Keratinocyte (primary cell): ENCODE data around the gene ACP7. TPM values are rescaled to one million over a fixed set of nuclear protein-coding genes. Genes with fewer than 3 reads are reported as not detected.

ENCODE experiments used
- DNase-seq: peaks from one replicate; pipeline ENCODE4 v3.0.0-alpha.2; 2011; ENCODE audit warnings: low read depth, missing footprints, low spot score
- FAIRE-seq: peaks from 2 replicates; lab custom pipeline; 2011; peaks lifted over from hg19 to GRCh38; lab: Jason Lieb, UNC
- H2AFZ ChIP-seq: 2 replicates; pipeline ENCODE4 v1.6.0; 2012; ENCODE audit warnings: low read length, control low read depth, inconsistent platforms; ENCODE audit not compliant: control insufficient read depth
- H3K27ac ChIP-seq: 2 replicates; pipeline ENCODE4 v1.5.1; 2011; ENCODE audit warnings: low read length; ENCODE audit not compliant: control insufficient read depth, insufficient read depth
- H3K27me3 ChIP-seq: 3 replicates; pipeline ENCODE4 v1.6.0; 2011; ENCODE audit warnings: low read length; ENCODE audit not compliant: control insufficient read depth, insufficient read depth; ENCODE audit errors: extremely low read depth
- H3K36me3 ChIP-seq, 2 experiments: 2 replicates in 1 of 2; 3 replicates in 1 of 2; pipeline ENCODE4 v1.5.1; 2011; ENCODE audit warnings: low read length in 2 of 2, mild to moderate bottlenecking in 1 of 2; ENCODE audit not compliant: control insufficient read depth in 2 of 2, insufficient read depth in 2 of 2; ENCODE audit errors: extremely low read depth in 1 of 2
- H3K4me1 ChIP-seq: 3 replicates; pipeline ENCODE4 v1.5.1; 2011; ENCODE audit warnings: low read length; ENCODE audit not compliant: control insufficient read depth, insufficient read depth; ENCODE audit errors: extremely low read depth
- H3K4me2 ChIP-seq: 3 replicates; pipeline ENCODE4 v1.6.0; 2011; ENCODE audit warnings: low read depth, low read length; ENCODE audit not compliant: control insufficient read depth, insufficient read depth; ENCODE audit errors: extremely low read depth
- H3K4me3 ChIP-seq, 3 experiments: fragments of 200-600 bp in 1 of 3; sonication (generic) in 1 of 3; 2 replicates in 2 of 3; 3 replicates in 1 of 3; pipeline ENCODE4 v1.5.1; 2011 to 2016; ENCODE audit warnings: low read length in 3 of 3, mild to moderate bottlenecking in 3 of 3, control low read depth in 2 of 3, inconsistent platforms in 1 of 3, low read depth in 1 of 3, mixed read lengths in 1 of 3, mixed run types in 1 of 3, moderate library complexity in 1 of 3; ENCODE audit not compliant: control insufficient read depth in 2 of 3, insufficient read depth in 2 of 3; ENCODE audit errors: extremely low read depth in 1 of 3
- H3K79me2 ChIP-seq: 2 replicates; pipeline ENCODE4 v1.6.0; 2012; ENCODE audit warnings: low read length; ENCODE audit not compliant: control insufficient read depth, insufficient read depth
- H3K9ac ChIP-seq: 3 replicates; pipeline ENCODE4 v1.6.0; 2011; ENCODE audit warnings: low read length; ENCODE audit not compliant: control insufficient read depth, insufficient read depth; ENCODE audit errors: extremely low read depth
- H3K9me1 ChIP-seq: 3 replicates; pipeline ENCODE4 v1.6.0; 2011; ENCODE audit warnings: low read length; ENCODE audit not compliant: control insufficient read depth, insufficient read depth; ENCODE audit errors: extremely low read depth
- H3K9me3 ChIP-seq: 2 replicates; pipeline ENCODE4 v1.5.1; 2012; ENCODE audit warnings: low read depth, low read length; ENCODE audit not compliant: control insufficient read depth
- H4K20me1 ChIP-seq: 3 replicates; pipeline ENCODE4 v1.6.0; 2011; ENCODE audit warnings: low read length; ENCODE audit not compliant: control insufficient read depth, insufficient read depth; ENCODE audit errors: extremely low read depth
- CTCF ChIP-seq, 3 experiments: IDR thresholded peaks in 1 of 3; conservative IDR thresholded peaks in 1 of 3; optimal IDR thresholded peaks in 1 of 3; 2 replicates in 2 of 3; 3 replicates in 1 of 3; pipeline versions ENCODE3 to v1.5.1; 2011; ENCODE audit warnings: low read length in 3 of 3, mild to moderate bottlenecking in 3 of 3, moderate library complexity in 2 of 3, control low read depth in 1 of 3, inconsistent platforms in 1 of 3; ENCODE audit not compliant: insufficient read depth in 2 of 3; ENCODE audit errors: extremely low read depth in 1 of 3
- EZH2 ChIP-seq: IDR thresholded peaks from one replicate; pipeline ENCODE4 v1.6.1; 2012; ENCODE audit warnings: inconsistent platforms, mild to moderate bottlenecking, low read length, moderate library complexity
- dilution Hi-C: fragments of 300-500 bp; cut with MboI; formaldehyde crosslinking; loops from one replicate; pipeline ENCODE4 v1.7.0; 2020; ENCODE audit warnings: low sequenced_read_pairs; ENCODE audit not compliant: extremely low pct_ligation_motif_present
- polyA plus RNA-seq, 5 experiments: library from polyadenylated mRNA; depleted of rRNA in 3 of 5; stranded (reverse) in 3 of 5; stranded (forward) in 1 of 5; unstranded in 1 of 5; fragments of >200 nt; gene quantifications; 1 replicate in 1 of 5; 2 replicates in 3 of 5; 3 replicates in 1 of 5; pipeline versions ENCODE4 v1.2.1 to v1.2.3, GENCODE V29; 2011 to 2012; ENCODE audit warnings: missing spikeins in 2 of 5, low read depth in 1 of 5, low replicate concordance in 1 of 5

Gene ACP7
- polyA plus RNA-seq, 1 donor (not counting 4 experiments of a cell fraction or from before 2014, with no cell fraction given): 0.09 TPM

DNA sequence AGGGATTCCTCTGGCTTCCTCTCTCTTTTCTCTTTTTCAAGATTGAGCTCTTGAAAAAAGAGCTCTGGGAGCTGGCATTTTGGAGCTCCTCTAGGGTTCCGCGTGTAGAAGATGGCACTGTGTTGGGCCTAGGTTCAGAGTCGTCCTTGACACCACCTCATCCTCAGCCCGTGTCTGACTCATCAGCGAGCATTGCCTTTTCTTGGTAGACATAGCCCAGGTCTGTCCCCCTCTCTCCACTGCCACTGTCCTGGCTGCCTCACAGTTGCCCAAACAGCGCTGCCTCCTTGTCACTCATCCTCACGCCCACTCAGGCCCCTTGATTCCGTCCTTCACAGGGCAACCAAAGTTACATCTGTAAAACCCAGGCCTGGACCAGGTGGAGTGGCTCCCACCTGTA lies 66.1 kb downstream of the ACP7 start:
- Histone ChIP-seq H3K9me1 (peaks cover 4% of the 10 kb centered on the region), H3K27me3 (no peaks in the 10 kb centered on the region), H3K4me1 (peaks cover 16% of the 10 kb centered on the region), H3K9ac (no peak overlapping the region), H2AFZ (no peak overlapping the region), H3K9me3 (no peaks in the 10 kb centered on the region), H3K36me3 (no peaks in the 10 kb centered on the region), H3K4me2 (no peak overlapping the region), H3K27ac (no peak overlapping the region), H3K4me3 (no peak overlapping the region), H4K20me1 (no peaks in the 10 kb centered on the region), H3K79me2 (peaks cover 59% of the 10 kb centered on the region)
- no peak for FAIRE-seq
- DNase-seq: no peak
- dilution Hi-C loops: no loop called here
- TF ChIP-seq EZH2: no peak
- TF ChIP-seq CTCF (optimal IDR thresholded peaks at IDR 0.05 in 1 of 3, IDR thresholded peaks at IDR 0.05 in 1 of 3, conservative IDR thresholded peaks at IDR 0.05 in 1 of 3; ENCODE audit: extremely low read depth in 1 of 3, insufficient read depth in 2 of 3, low read length in 3 of 3): no peak

GRCh38 chr19:39150807-39151600 lies 66.8 kb downstream of the ACP7 start:
- Histone ChIP-seq H3K4me1 (peaks cover 23% of the 10 kb centered on the region), H3K27ac (no peak overlapping the region), H3K9me1 (peaks cover 4% of the 10 kb centered on the region), H3K36me3 (no peaks in the 10 kb centered on the region), H3K4me2 (no peak overlapping the region), H3K27me3 (no peaks in the 10 kb centered on the region), H2AFZ (no peak overlapping the region), H3K4me3 (no peak overlapping the region), H3K79me2 (peaks cover 60% of the 10 kb centered on the region), H4K20me1 (no peaks in the 10 kb centered on the region), H3K9me3 (no peaks in the 10 kb centered on the region), H3K9ac (no peak overlapping the region)
- no peak for TF ChIP-seq CTCF (optimal IDR thresholded peaks at IDR 0.05 in 1 of 3, IDR thresholded peaks at IDR 0.05 in 1 of 3, conservative IDR thresholded peaks at IDR 0.05 in 1 of 3; ENCODE audit: extremely low read depth in 1 of 3, insufficient read depth in 2 of 3, low read length in 3 of 3)
- TF ChIP-seq EZH2: no peak
- no peak for FAIRE-seq
- dilution Hi-C loops: no loop called here
- no peak for DNase-seq
